Regular cardiac myocyte (primary cell): ENCODE measurements around the gene NPIPB4. TPM values are rescaled to one million over a fixed set of nuclear protein-coding genes. Genes with fewer than 3 reads are reported as not detected.

Experiments used
- total RNA-seq: library from RNA; depleted of rRNA; stranded (reverse); fragments of >200 nt; gene quantifications from 2 replicates; pipeline ENCODE4 v1.2.3, GENCODE V29; 2014

Gene NPIPB4
- 15.0 and 23.7 TPM in 2 replicates for total RNA-seq

GRCh38 chr16:21857656-21858055 lies at the start of gene NPIPB4:
TSS of gene NPIPB4 (minus strand) at chr16:21857756. CDS start at chr16:21857378, 378 bp downstream.

Other genes starting within 250 kb of the NPIPB4 start
- under 0.01 TPM in 1 of 2 replicates, not detected in the other for gene IGSF6, start 205.1 kb downstream of the NPIPB4 start, total RNA-seq
- under 0.01 TPM in 1 of 2 replicates, not detected in the other for gene OTOA, start 193.8 kb downstream of the NPIPB4 start, total RNA-seq
- gene UQCRC2, start 95.6 kb upstream of the NPIPB4 start, total RNA-seq: 190 and 206 TPM in 2 replicates
- gene PDZD9, start 143.4 kb upstream of the NPIPB4 start, total RNA-seq: not detected in 2 replicates
- gene MOSMO, start 150.4 kb upstream of the NPIPB4 start, total RNA-seq: 10.7 and 14.6 TPM in 2 replicates
- under 0.01 TPM in 1 of 2 replicates, not detected in the other for gene VWA3A, start 234.8 kb upstream of the NPIPB4 start, total RNA-seq